Activated CD4-positive, CD25-positive, alpha-beta regulatory T cell treated with anti-CD3 and anti-CD28 coated beads, Interleukin-2, amount 50 U/mL, for 16 hours (primary cell): Measurements from ENCODE around the gene ZFP36L1.
"Not testable (repeated sequence)": the region's sequence is repeated elsewhere in the genome, so short reads cannot be mapped to it uniquely, and the experiment has no call there.

ENCODE experiments used
- DNase-seq: peaks from one replicate; pipeline ENCODE4 v3.0.0-alpha.2; 2020; ENCODE audit warnings: low read depth, low spot score

The ZFP36L1 gene

DNA sequence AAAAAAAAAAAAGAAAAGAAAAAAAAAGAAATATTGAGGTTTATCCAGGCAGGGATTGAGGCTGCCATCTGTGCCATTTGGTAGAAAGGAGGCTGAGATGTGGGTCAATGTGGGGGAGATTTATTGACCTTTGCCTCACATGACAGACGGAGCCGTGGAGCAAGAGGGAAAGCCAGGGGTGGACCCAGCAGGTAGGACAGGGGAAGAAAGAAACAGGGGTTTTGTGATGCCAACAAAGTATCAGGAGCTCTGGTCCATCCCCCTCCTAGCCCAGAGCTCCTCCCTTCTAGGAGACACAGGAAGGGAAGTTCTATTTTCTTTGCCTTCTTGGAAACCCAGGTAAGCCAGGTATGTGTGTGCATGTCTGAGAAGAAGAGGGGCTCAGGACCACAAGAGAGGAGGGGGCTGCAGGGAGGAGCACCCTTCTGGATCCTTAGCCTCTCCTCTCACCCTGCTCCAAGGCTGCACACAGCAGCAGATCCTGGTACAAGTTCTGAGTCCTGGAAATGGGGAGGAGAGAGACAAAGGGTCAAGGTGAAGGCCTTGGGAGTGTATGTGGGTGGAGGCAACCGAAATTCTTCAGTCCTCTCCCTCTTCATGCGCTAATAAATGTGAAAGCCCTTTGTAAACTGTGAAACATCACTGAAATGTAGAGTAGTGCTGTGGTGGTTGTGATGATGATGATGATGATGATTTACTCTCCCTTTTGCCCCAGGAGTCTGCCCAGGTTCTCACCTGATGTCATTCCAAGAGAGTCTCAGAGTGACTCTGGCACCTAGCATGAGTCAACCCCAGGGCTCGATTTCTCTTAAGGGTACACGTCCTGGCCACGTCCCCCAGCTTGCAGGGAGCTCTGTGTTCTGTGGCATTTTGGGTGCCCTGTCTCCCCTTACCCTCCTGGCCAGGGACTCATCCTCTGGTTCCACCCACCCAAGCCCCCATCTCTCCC, 26.3 kb downstream of the ZFP36L1 start:
- no peak for DNase-seq

DNA sequence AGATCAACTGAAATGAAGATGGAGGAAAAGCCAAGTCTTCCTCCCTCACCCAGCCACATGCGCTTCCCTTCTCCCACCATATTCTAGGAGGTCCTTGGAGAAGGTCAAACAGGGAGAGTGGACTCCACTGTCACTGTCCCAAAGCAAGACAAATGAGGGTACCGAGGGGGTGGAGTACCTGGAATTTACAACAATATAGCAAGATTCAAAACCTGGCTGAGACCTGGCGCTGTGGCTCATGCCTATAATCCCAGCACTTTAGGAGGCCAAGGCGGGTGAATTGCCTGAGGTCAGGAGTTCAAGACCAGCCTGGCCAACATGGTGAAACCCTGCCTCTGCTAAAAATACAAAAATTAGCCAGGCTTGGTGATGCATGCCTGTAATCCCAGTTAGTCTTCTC, 29.0 kb downstream of the ZFP36L1 start:
- DNase-seq = not testable (repeated sequence)

DNA sequence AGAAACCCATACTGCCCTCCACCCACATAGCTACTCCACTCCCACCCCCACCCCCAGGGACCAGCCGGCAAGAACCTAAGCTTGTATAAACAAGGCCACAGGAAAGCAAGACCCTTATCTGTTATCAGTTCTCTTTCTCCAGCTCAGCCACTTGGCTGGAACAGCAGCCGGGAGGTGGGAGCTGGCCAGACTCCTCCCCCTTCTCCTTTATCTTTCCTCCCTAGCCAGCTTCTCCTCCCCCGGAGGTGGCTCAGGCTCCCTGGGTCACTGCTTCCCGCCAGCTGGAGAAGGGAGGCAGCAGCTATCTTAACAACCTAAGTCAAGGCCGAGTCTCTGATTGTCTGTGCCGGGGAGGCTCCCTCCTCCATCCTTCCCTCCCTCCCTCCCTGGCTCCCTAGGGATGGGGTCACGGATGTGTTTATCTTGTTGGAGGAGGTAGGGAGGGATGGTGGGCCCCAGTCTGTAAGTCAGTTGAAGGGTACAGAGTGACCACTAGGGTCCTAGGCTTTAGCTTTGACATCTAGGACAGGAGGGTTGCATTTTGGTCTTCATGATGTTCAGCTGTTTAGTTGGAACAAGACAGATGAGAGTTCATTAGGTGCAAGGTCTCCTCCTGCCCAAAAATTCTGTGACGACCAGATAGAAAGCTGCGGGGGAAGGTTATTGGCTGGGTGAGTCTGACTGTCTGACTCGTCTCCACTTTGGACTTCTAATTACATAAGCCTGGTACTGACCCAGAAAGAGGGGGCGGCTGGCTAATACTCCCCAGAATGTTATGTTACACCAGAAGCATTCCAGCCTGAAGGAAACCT, 29.7 kb downstream of the ZFP36L1 start:
- no peak for DNase-seq

DNA sequence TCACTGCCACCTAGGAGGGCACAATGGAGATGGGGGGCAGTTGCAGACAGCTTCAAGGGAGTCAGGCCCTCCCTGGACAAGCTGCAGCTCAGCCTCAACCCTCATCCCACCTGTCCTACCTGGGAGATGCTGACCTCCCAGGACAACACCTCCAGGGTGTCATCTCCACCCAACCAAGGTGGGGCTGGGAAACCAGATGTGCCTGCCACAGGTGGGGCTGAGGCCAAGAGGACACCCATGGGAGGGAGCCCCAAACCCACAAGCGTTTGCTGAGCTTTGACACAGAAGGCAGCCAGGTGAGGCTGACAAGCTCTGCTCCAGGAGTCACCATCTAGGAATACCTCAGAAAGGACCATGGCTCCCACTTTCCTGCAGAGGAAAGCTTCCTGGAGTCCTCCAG, 31.5 kb downstream of the ZFP36L1 start:
- DNase-seq = no peak

DNA sequence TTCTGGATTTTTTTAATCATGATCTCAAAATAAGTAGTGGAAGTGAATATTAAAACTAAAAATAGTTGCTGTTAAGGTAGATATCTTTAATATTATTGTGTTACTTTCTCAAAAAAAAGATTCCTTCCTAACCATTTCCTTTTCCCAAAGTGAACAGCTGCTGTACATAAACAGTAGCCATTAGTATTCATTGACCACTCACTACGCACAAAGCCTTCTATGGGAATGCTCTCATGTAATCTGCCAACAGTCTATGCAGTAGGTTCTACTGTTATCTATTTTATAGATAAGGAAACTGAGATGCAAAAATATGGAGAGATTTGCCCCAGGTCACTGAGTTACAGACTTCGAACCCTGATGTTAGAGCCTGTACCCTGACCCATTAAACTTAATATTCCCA, 32.1 kb downstream of the ZFP36L1 start:
- DNase-seq = no peak

DNA sequence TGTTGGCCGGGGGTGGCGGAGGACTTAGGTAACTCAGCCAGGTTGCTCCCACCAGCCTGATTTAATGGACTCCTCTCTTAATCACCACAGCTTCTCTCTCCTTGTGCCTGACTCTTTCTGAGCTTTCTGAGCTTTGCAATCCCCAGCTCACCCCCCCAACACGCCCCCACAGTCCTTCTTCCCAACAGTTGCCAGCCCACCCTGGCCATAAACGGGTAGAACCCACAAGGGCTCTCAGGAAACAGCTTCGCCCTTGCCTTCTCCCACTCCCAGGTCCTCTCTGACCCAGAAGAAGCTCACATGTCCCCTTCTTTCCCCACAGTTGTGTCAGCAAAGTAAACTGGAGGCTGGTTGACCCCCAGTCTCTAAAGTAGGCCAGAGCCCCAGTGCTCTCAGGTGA, 32.9 kb downstream of the ZFP36L1 start:
- no peak for DNase-seq

DNA sequence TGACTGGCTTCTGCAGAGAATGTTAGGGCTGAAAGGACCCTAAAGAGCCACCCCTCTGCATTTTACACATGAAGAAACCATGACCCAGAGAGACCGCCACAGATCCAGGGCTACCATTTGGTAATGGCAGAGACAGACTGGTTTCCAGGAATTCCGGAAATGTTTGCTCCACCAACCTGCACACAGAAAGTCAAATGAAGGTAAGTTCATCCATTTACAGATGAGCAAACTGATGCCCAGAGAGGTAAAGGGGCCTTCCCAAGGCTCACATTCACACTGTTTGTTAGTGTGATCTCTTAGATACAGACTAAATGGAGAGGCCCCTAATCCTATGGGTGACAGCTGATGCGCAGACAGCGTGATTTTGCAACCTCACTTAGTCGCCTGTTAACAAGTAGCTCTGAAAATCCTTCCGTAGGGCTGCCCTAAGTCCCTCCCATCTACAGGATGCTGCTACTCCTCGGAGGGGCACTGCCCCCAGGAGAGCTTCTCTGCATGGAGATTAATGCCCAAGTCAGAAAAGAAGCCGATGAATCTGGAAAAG, 33.8 kb downstream of the ZFP36L1 start:
- DNase-seq = no peak

DNA sequence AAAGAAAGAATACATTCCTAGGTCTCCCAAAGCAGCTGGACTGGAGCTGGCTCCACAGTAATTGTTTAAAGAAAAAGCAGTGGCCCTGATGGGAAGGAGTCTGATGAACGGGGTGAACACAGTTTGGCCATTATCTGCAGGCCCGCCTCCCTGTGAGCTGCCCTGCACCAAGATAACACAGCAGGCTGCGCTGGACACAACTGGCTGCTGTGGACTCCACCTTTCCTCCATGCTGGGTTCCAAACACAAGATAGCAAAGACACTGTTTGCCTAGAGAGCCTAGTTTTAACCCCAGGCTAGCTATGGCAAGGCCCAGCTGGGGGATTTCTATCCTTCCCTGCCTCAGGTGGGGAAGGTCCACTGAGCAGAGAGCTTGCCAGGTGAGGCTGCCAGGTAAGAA, 34.6 kb downstream of the ZFP36L1 start:
- no peak for DNase-seq

DNA sequence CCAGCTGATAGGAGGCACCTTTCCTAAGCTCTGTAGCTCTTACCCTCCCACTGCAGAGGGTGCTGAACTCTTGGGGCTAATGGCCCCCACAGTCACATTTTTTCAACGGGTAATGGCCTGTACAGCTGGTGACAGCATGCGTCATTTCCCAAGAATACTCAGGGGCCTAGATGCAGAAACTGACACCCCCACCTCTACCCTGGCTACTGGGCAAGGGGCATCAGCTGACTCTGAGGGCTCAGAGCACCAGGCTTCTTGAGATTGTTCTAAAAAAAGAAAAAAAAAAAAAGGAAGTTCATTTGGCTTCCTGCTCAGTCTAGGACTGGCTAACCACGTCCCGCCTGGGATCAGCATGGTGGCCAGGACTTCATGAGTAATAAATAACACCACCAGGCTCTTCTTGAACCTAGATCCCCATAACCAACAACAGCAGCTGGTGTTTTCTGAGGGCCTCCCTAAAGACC, 35.2 kb downstream of the ZFP36L1 start:
- no peak for DNase-seq

DNA sequence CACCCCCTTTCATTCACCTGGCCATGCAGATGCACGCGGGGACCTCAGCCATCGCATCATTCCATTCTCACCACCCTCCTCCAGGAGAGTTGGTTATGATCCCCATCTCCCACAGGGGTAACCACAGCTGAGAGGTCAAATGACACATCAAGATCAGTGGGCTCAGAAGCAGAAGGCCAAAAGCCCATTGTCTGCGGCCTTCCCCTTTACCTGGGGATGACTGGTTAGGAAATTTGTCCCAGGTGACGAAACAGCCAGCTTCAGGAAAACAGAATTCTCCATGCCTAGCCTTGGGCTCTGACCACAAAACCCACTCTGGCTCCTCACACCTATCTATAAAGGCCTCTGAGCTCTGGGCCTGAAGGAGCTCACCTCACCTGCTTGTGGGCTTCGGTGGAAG, 36.1 kb downstream of the ZFP36L1 start:
- no peak for DNase-seq

DNA sequence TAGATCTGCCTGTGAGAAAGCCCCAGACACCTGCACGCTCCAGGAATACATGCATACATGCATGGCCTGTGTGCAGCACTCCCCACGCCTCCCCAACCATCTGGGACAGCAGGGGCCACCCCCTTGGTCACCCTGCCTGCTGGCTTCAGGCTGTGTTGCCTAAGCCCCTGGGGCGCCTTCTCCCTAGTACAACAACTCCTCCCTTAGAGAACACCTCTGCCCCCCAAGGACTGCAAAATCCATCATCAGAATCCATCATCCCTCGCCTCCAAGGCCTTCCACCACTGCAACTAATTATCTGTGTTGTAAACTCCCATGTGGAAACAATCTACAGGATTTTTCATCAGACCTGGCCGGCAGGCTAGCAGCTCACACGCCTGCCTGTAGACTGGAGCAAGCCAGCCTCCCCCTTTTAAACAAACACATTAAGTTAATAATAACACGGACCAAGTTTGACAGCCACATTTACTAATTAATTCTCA, 36.8 kb downstream of the ZFP36L1 start:
- no peak for DNase-seq

DNA sequence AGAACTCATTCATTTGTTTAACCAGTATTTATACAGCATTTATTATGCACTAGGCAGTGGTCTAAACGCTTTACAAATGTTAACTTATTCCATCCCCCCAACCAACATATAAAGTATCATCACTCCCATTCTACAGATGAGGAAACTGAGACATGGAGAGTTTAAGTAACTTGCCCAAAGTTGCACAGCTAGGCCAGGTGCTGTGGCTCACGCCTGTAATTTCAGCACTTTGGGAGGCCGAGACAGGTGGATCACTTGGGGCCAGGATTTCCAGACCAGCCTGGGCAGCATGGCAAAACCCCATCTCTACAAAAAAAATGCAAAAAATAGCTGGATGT, 37.9 kb downstream of the ZFP36L1 start:
- DNase-seq = no peak

DNA sequence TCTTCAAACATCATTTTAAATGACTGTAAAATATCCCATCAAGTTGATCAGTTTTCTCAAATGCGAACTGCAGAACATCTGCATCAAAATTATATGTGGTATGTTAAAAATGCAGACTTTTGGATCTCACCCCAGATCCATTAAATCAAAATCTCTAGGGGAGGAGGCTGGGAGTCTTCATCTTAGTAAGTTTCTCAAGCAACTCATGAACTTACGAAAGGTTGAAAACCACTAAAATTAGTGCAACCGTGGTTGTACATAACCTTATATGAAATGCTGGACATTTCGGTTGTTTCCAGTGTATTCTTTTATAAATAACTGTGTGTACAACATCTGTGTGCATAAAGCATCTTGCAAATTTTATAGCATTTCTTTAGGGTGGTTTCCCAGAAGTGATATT, 39.2 kb downstream of the ZFP36L1 start:
- no peak for DNase-seq

DNA sequence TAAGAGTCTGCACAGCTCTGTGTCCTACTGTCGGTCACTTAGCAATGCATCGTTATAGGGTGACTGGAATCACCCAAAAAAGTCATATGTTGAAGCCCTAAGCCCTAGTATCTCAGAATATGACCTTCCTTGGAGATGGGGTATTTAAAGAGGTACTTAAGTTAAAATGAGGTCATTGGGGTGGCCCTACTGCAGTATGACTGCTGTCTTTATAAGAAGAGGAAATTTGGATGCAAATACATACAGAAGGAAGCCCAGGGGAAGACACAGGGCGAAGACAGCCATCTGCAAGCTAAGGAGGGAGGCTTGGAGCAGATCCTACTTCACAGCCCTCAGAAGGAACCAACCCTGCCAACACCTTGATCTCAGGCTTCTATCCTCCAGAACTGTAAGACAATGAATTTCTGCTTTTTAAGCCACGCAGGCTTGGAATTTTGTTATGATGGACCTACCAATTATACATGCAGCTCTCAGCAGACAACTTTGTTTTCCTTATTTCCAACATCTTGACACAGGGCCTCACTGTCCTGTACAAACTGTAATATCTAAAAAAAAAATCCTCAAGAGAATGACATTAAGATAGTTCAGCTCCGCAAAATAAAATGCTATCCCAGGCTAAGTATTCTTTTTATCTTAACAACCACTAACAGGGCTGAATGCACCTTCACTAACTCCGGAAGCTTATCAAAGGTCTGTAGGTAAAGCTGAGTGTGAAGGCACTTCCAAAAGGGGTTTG, 40.4 kb downstream of the ZFP36L1 start:
- DNase-seq = no peak

DNA sequence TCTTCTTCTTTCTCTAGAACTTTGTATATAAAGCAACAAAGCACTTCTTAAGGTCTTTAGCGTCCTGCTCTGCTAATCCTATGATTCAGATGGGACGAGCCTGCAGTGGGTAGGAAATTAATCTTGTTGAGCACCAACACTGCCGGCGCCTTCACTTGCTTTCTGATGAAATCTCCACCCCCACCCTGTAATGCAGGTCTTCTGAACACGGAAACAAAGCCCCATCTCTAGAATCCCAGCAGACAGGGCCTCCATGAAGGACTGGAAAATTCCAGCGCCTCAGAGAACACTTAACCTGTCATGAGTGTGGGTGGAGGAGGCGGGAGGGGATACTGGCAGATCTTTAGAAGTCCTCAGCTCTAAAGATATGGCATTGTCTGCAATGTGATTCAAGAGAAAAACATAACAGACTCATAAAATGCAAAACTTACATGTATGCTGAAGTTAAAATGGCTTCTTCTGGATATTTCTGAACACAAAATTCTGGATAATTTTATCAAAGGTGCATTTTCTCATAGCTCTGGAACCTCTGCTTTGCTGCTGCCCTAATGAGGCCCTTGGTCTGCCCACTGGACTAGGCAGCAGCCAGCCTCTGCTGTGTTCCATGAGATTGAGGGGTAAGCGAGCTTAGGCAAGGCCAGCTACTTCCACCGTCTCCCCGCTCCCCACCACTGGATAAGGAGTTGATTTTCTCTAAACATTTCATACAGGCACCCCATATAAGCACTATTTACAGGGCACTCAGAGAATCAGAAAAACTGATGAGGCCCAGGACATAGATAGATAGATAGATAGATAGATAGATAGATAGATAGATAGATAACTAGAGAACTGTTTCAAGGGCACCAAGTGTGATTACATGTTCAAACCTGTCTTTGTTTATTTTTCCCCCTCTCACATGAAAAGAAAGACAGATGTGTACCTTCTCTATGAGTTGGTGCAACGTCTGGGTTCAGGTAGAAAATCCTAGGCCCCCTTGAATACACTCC, 43.1 kb downstream of the ZFP36L1 start:
- no peak for DNase-seq

DNA sequence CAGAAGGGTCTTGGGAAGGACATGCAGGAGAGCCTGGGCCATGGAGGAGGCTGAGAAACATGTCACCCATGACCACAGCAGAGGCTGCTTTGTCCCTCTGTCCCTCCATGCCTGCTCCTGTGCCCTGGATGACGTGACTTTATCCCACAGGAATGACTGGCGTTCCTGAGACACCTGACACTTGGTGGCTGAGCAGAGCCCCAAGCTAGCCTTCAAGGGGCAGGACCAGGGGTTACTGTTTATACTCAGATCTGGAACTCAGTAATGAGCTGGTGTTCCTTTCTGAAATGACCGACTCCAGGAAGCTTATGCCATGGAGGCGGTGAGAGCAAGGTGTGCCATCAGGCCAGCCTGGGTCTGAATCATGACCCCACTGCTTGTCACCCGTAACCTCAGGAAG, 44.2 kb downstream of the ZFP36L1 start:
- DNase-seq = no peak

DNA sequence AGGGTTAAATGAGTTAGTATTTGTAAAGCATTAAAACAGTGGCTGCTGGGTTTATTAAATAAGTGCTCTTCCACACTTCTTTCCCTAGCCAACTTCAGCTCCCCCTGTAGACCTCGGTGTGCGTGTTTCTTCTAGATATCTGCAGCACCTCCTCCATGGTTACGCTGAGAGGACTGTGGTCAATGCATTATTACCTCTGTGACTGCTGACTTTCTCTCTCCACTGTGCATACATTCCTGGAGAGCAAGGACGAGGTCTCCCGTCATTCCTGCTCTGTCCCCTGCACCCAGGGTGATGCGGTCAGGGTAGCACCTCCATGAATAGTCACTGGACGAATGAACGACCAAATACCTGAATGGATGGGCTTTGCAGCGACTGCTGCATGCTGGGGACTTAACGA, 44.6 kb downstream of the ZFP36L1 start:
- no peak for DNase-seq

DNA sequence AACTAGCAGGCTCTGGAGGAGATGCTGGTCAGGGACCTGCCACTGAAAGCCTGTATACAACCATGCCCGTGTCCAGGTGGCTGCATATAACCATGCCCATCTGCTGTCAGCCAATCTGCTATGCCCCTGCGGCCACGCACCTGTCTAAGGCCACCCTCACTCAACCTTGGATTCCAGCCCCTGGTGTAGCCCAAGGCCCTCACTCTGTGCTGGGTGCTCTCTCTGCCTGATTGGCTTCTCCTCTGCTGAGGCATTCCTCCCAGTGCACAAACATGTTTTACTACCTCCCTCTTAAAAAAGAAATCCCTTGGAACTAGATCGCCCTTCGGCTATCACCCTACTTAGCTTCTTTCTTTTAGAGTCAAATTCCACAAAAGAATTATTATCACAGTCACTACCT, 45.5 kb downstream of the ZFP36L1 start:
- DNase-seq = no peak

DNA sequence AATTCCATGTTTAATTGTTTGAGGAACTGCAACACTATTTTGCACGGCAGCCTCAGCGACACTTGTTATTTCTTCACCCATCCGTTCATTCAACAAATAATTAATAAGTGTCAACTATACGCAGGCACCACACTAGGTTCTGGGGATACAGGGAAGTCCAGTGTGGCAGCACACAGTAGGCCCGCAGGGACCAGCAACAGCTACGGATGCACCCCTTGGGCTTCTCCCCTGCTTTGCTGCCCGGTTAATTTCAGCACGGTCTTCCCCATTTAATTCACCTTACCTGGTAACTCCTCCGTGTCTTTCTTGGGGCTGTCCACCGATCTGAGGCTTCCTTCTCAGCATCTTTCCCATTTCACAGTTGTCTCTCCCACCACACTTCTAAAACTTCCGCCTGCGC, 48.3 kb downstream of the ZFP36L1 start:
- DNase-seq = no peak

DNA sequence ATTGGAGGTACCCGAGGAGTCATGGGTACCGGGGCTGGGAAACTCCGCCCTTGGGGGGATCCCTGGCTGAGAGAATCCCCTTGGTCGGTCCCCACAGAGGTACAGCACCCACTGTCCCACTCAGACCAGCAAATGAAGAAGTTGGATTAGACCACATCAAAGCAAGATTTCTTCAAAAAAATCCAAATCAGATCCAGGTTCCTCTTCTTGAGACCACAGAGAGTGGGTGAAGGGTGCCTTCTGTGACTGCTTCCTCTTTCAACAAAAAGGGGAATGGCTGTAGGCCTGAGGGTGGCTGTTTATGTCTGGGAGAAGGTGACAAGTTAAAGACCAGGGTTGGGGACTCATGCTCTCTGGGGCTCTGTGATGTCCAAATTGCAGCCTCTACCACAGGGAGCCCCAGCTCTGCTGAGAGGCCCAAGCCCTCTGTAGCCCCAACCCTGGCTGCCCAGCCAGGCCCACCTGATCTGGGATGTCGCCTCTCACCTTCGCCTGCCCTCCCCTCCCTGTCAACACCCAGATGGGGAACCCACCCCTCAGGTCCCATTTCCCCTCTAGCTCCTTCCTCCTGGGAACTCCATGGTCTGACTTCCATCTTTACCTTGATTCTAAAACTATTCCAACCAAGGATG, 50.9 kb downstream of the ZFP36L1 start:
- no peak for DNase-seq
